ENCODE measurements around the gene TBCD. TPM values are rescaled to one million over a fixed set of nuclear protein-coding genes. Genes with fewer than 3 reads are reported as not detected.

The TBCD gene
- total and polyA plus RNA-seq, 8 donors, result 28.7 to 161 (median 40.0) TPM

- DNase-seq (no peak), ATAC-seq (no peak), FAIRE-seq (no peak)
- TF ChIP-seq, protein P1, sequence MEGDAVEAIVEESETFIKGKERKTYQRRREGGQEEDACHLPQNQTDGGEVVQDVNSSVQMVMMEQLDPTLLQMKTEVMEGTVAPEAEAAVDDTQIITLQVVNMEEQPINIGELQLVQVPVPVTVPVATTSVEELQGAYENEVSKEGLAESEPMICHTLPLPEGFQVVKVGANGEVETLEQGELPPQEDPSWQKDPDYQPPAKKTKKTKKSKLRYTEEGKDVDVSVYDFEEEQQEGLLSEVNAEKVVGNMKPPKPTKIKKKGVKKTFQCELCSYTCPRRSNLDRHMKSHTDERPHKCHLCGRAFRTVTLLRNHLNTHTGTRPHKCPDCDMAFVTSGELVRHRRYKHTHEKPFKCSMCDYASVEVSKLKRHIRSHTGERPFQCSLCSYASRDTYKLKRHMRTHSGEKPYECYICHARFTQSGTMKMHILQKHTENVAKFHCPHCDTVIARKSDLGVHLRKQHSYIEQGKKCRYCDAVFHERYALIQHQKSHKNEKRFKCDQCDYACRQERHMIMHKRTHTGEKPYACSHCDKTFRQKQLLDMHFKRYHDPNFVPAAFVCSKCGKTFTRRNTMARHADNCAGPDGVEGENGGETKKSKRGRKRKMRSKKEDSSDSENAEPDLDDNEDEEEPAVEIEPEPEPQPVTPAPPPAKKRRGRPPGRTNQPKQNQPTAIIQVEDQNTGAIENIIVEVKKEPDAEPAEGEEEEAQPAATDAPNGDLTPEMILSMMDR (IDR thresholded peaks at IDR 0.05), result no peak
- H3K27me3 ChIP-seq, result no peaks in the 10 kb centered on the region
- no peaks in the 10 kb centered on the region for H3K9me3 ChIP-seq
- H3K27ac ChIP-seq, result no peak overlapping the region
- 76 to 78% methylated on average over 25 of the region's 25 CpGs for WGBS, 2 donors
- no peaks in the 10 kb centered on the region for H3K4me1 ChIP-seq
- intact Hi-C loops (cut with DNase I), result no loop called here
- H3K36me3 ChIP-seq, result no peaks in the 10 kb centered on the region
- no peak overlapping the region for H3K4me3 ChIP-seq
Measured at GRCh38 chr17:82709676-82710498, 42.0 kb upstream of the TBCD start.

- Histone ChIP-seq H3K36me3 (no peaks in the 10 kb centered on the region), H3K4me3 (no peak overlapping the region), H3K27me3 (no peaks in the 10 kb centered on the region), H3K9me3 (no peaks in the 10 kb centered on the region), H3K27ac (no peak overlapping the region), H3K4me1 (peaks cover 0 to 3% (median 0%) of the 10 kb centered on the region in 3 donors)
- TF ChIP-seq, protein P1 (IDR thresholded peaks at IDR 0.05), result no peak
- FAIRE-seq (no peak), DNase-seq (no peak), ATAC-seq (no peak)
- 62 to 63% methylated on average over 29 of the region's 29 CpGs for WGBS, 2 donors
- intact Hi-C loops (cut with DNase I), result no loop called here
Measured at GRCh38 chr17:82710499-82711232, 41.2 kb upstream of the TBCD start.

GRCh38 chr17:82713071-82713723 lies 38.7 kb upstream of the TBCD start:
- Histone ChIP-seq H3K27ac (no peak overlapping the region), H3K27me3 (no peaks in the 10 kb centered on the region), H3K4me1 (peaks cover 0 to 11% (median 8%) of the 10 kb centered on the region in 3 donors), H3K9me3 (no peaks in the 10 kb centered on the region), H3K4me3 (no peak overlapping the region), H3K36me3 (no peaks in the 10 kb centered on the region)
- intact Hi-C loops (cut with DNase I), result no loop called here
- DNase-seq, result peak in 1 of 6 donors; percentile 73
- no peak for ATAC-seq
- no peak for FAIRE-seq
- TF ChIP-seq, protein P1 (IDR thresholded peaks at IDR 0.05), result no peak
- WGBS, 2 donors, result 89 to 92% methylated on average over 35 of the region's 35 CpGs

DNA sequence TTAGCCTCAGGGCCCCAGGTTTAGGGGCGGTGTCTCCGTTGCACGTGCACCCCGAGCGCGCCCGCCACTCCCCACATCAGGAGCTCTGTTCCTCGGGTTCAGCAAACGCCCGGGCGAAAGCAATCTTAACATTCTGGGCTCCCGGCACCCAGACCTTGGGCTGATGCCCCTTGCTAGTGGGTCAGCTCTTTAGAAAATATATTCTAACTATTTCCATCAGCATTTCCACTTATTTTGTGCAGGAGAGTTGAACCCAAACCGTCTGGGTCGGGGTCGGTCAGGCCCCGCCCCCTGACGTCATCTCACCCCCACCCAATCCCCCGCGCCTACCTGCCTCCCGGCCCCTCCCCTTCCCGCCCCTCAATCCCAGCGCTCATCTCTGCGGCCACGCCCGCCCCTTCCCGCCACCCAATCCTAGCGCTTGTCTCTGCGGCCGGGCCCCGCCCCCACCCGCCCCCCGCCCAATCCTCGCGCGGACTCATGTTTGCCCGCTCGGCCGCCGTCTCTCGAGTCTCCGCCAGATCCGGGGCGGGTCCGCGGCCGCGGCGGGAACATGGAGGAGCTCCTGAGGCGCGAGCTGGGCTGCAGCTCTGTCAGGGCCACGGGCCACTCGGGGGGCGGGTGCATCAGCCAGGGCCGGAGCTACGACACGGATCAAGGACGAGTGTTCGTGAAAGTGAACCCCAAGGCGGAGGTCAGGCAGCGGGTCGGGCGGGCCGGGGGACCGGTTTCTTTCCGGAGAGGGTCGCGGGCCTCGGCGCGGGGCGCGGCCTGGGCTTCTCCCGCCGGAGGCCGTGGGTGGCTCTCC lies 35.5 kb upstream of the TBCD start, which contains the start of gene FN3KRP:
TSS of gene FN3KRP (plus strand) at position 504 of the 808 bp plus-strand sequence. CDS start at position 554, 50 bp downstream.
- ATAC-seq, result peak; percentile 93 to 99 (median 96)
- Histone ChIP-seq H3K27me3 (no peaks in the 10 kb centered on the region), H3K36me3 (peaks cover 0 to 8% (median 0%) of the 10 kb centered on the region in 3 donors), H3K9me3 (no peaks in the 10 kb centered on the region), H3K4me1 (peaks cover 0 to 11% (median 9%) of the 10 kb centered on the region in 3 donors), H3K4me3 (peak within 1 kb of the TSS; percentile 88 to 98 (median 90)), H3K27ac (peak within 1 kb of the TSS; percentile 14 to 81 (median 64))
- intact Hi-C loops (cut with DNase I), result no loop called here
- FAIRE-seq, result no peak
- WGBS, 2 donors, result 1% methylated on average over 57 to 75 of the region's 75 CpGs
- peak; percentile 88 to 98 (median 93) for DNase-seq
- TF ChIP-seq, protein P1 (IDR thresholded peaks at IDR 0.05), result no peak
